H9 (cell line): Measurements from ENCODE around the gene NR3C2. TPM values are rescaled to one million over a fixed set of nuclear protein-coding genes. Genes with fewer than 3 reads are reported as not detected.

Experiments used
- DNase-seq: peaks from one replicate; pipeline ENCODE4 v3.0.0-alpha.2; 2017
- H2AFZ ChIP-seq: one replicate; pipeline ENCODE4 v1.6.1; 2013; ENCODE audit warnings: mild to moderate bottlenecking, low read length, control low read depth, moderate library complexity
- H2AK5ac ChIP-seq: 2 replicates; pipeline ENCODE4 v1.6.1; 2013; ENCODE audit warnings: low read length, control low read depth, mixed read lengths; ENCODE audit not compliant: insufficient read length
- H2BK120ac ChIP-seq: one replicate; pipeline ENCODE4 v1.6.1; 2013; ENCODE audit warnings: low read depth, mild to moderate bottlenecking, low read length, control low read depth, inconsistent platforms; ENCODE audit not compliant: poor library complexity, severe bottlenecking
- H2BK12ac ChIP-seq: 2 replicates; pipeline ENCODE4 v1.6.1; 2013; ENCODE audit warnings: low read length, control low read depth, mixed read lengths, low read depth; ENCODE audit not compliant: insufficient read length
- H2BK15ac ChIP-seq: 2 replicates; pipeline ENCODE4 v1.6.1; 2013; ENCODE audit warnings: low read depth, low read length, control low read depth
- H2BK20ac ChIP-seq: one replicate; pipeline ENCODE4 v1.6.1; 2013; ENCODE audit warnings: low read depth, mild to moderate bottlenecking, low read length, control low read depth, inconsistent platforms; ENCODE audit not compliant: poor library complexity, severe bottlenecking
- H2BK5ac ChIP-seq: 2 replicates; pipeline ENCODE4 v1.6.1; 2013; ENCODE audit warnings: low read length, control low read depth, mixed read lengths; ENCODE audit not compliant: insufficient read length
- H3K14ac ChIP-seq: 2 replicates; pipeline ENCODE4 v1.6.1; 2013; ENCODE audit warnings: low read length, control low read depth; ENCODE audit not compliant: insufficient read depth
- H3K18ac ChIP-seq: 2 replicates; pipeline ENCODE4 v1.6.1; 2013; ENCODE audit warnings: low read depth, mild to moderate bottlenecking, mixed read lengths, low read length, control low read depth; ENCODE audit not compliant: insufficient read length
- H3K23ac ChIP-seq: 2 replicates; pipeline ENCODE4 v1.6.1; 2013; ENCODE audit warnings: low read length, control low read depth, mixed read lengths, low read depth; ENCODE audit not compliant: insufficient read length
- H3K23me2 ChIP-seq: 2 replicates; pipeline ENCODE4 v1.6.1; 2013; ENCODE audit warnings: low read depth, mild to moderate bottlenecking, mixed read lengths, low read length, control low read depth; ENCODE audit not compliant: insufficient read length, poor library complexity, severe bottlenecking
- H3K27ac ChIP-seq: 2 replicates; pipeline ENCODE4 v1.5.1; 2013; ENCODE audit warnings: low read length, control low read depth, mixed read lengths, low read depth; ENCODE audit not compliant: insufficient read length
- H3K27me3 ChIP-seq: 2 replicates; pipeline ENCODE4 v1.6.1; 2013; ENCODE audit warnings: low read length, control low read depth, inconsistent platforms; ENCODE audit not compliant: insufficient read depth
- H3K4ac ChIP-seq: 2 replicates; pipeline ENCODE4 v1.6.1; 2013; ENCODE audit warnings: low read depth, mild to moderate bottlenecking, control low read depth, inconsistent platforms, low read length, moderate library complexity
- H3K4me1 ChIP-seq: 2 replicates; pipeline ENCODE4 v1.6.1; 2013; ENCODE audit warnings: low read length, control low read depth, inconsistent platforms; ENCODE audit not compliant: insufficient read depth
- H3K4me2 ChIP-seq: 2 replicates; pipeline ENCODE4 v1.6.1; 2013; ENCODE audit warnings: low read length, control low read depth, mixed read lengths; ENCODE audit not compliant: insufficient read length, insufficient read depth
- H3K56ac ChIP-seq: 2 replicates; pipeline ENCODE4 v1.6.1; 2013; ENCODE audit warnings: low read depth, mild to moderate bottlenecking, mixed read lengths, low read length, control low read depth; ENCODE audit not compliant: insufficient read length
- H3K79me1 ChIP-seq: 2 replicates; pipeline ENCODE4 v1.6.1; 2013; ENCODE audit warnings: low read depth, mild to moderate bottlenecking, moderate library complexity, low read length, control low read depth, inconsistent platforms; ENCODE audit not compliant: insufficient read depth, poor library complexity, severe bottlenecking
- H3K79me2 ChIP-seq: 2 replicates; pipeline ENCODE4 v1.6.1; 2013; ENCODE audit warnings: low read length, control low read depth, inconsistent platforms; ENCODE audit not compliant: insufficient read depth
- H3K9ac ChIP-seq: 2 replicates; pipeline ENCODE4 v1.6.1; 2013; ENCODE audit warnings: low read length, control low read depth, mixed read lengths; ENCODE audit not compliant: insufficient read length; ENCODE audit errors: extremely low read depth
- H3K9me3 ChIP-seq: one replicate; pipeline ENCODE4 v1.6.1; 2013; ENCODE audit warnings: low read depth, low read length, inconsistent platforms; ENCODE audit not compliant: control insufficient read depth
- H3T11ph ChIP-seq: one replicate; pipeline ENCODE4 v1.6.1; 2013; ENCODE audit warnings: mild to moderate bottlenecking, low read length, control low read depth, inconsistent platforms
- H4K20me1 ChIP-seq: one replicate; pipeline ENCODE4 v1.6.1; 2013; ENCODE audit not compliant: control insufficient read depth, insufficient read length, insufficient read depth
- H4K5ac ChIP-seq: 2 replicates; pipeline ENCODE4 v1.6.1; 2013; ENCODE audit warnings: low read depth, mild to moderate bottlenecking, mixed read lengths, low read length, control low read depth; ENCODE audit not compliant: insufficient read length
- H4K8ac ChIP-seq: replicated peaks from 2 replicates; pipeline ENCODE4 v1.6.1; 2013; ENCODE audit warnings: low read length, control low read depth, mixed read lengths, low read depth; ENCODE audit not compliant: insufficient read length
- H4K91ac ChIP-seq: 2 replicates; pipeline ENCODE4 v1.6.1; 2013; ENCODE audit warnings: low read depth, mild to moderate bottlenecking, moderate library complexity, mixed read lengths, low read length, control low read depth; ENCODE audit not compliant: insufficient read length
- H3K27ac Mint-ChIP-seq, 3 experiments: 2 replicates in 2 of 3; 3 replicates in 1 of 3; pipeline ENCODE4 v1.8.0; 2020 to 2021; ENCODE audit warnings: mixed read lengths in 3 of 3, mild to moderate bottlenecking in 1 of 3, moderate library complexity in 1 of 3
- H3K27me3 Mint-ChIP-seq: 2 replicates; pipeline ENCODE4 v1.8.0; 2021; ENCODE audit warnings: low read depth, mild to moderate bottlenecking, moderate library complexity, mixed read lengths
- H3K36me3 Mint-ChIP-seq, 3 experiments: 2 replicates in 2 of 3; 3 replicates in 1 of 3; pipeline ENCODE4 v1.8.0; 2020 to 2021; ENCODE audit warnings: low read depth in 3 of 3, mixed read lengths in 3 of 3; ENCODE audit not compliant: insufficient read depth in 1 of 3
- H3K4me1 Mint-ChIP-seq, 2 experiments: 2 replicates each; pipeline ENCODE4 v1.8.0; 2020; ENCODE audit warnings: mixed read lengths in 2 of 2
- H3K4me3 Mint-ChIP-seq, 2 experiments: 2 replicates in 1 of 2; 3 replicates in 1 of 2; pipeline ENCODE4 v1.8.0; 2020 to 2021; ENCODE audit warnings: mild to moderate bottlenecking in 2 of 2, mixed read lengths in 2 of 2, moderate library complexity in 1 of 2
- H3K9me3 Mint-ChIP-seq, 2 experiments: 2 replicates in 1 of 2; 3 replicates in 1 of 2; pipeline ENCODE4 v1.8.0; 2020; ENCODE audit warnings: mild to moderate bottlenecking in 2 of 2, mixed read lengths in 2 of 2, moderate library complexity in 1 of 2
- WGBS: extraction: QIAGEN DNeasy Blood & Tissue Kit; methylation state at CpG from one replicate; pipeline ENCODE4 v1.1.7; 2013; ENCODE audit warnings: missing lambda C conversion rate, low lambda C conversion rate, mixed read lengths; ENCODE audit not compliant: insufficient read length; ENCODE audit errors: extremely low coverage; 5-methylcytosine and 5-hydroxymethylcytosine counted together
- total RNA-seq: library from RNA; stranded (reverse); gene quantifications from 2 replicates; pipeline ENCODE4 v1.2.1, GENCODE V29; 2021
- TF ChIP-seq, protein P1 (sequence below): fragments of 200-600 bp; sonication (generic); conservative IDR thresholded peaks from 3 replicates; pipeline ENCODE4 v1.8.0; 2021; ENCODE audit warnings: antibody characterized with exemption, mild to moderate bottlenecking

NR3C2 gene
- total RNA-seq, 1 experiment from 2014 or later, result 1.4 TPM

DNA sequence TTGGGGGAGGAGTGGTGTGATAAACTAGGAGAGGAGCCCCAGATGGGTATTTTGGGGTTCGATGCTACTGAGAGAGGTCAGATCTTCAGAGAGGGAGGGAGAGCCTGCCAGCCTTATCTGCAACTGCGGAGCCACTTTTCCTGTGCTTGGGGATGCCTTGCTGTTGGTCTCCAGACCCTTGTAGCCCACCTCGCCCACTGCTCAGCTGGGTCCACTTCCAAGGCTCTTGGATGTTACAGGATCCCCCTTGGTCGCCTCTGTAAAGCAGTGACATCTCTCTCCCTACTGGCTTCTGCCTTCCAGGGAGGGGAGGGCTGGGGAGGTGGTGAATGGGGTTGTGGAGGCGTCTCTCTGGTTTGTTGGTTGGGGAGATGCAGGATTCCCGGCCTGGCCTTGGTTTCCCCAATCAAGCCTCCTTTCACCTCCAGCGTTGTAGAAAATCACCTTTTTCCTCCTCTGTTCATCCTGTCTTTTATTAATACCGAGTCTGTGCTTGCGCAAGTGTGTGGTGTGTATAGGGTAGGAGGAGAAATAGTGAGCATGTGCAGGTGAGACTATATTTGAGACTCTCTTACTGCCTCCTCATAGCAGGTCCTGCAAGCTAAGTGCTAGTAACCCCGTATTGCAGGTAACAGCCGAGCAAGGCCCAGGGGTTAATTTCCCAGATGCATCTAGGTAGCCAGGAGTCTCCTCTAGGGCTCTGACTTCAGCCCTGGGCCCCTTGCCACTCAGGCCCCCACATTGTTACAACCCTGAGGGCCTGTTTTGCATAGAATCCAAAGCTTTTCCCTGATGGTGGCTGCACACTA is 372.9 kb downstream of the NR3C2 start:
- Histone ChIP-seq H3K9me3 (no peaks in the 10 kb centered on the region), H3T11ph (no peak overlapping the region), H3K18ac (no peak overlapping the region), H3K9ac (no peak overlapping the region), H3K23me2 (no peaks in the 10 kb centered on the region), H2BK20ac (no peak overlapping the region), H4K91ac (no peak overlapping the region), H3K23ac (no peak overlapping the region), H4K5ac (no peak overlapping the region), H3K27me3 (no peaks in the 10 kb centered on the region), H2BK5ac (no peak overlapping the region), H2AK5ac (no peak overlapping the region), H3K56ac (no peak overlapping the region), H2BK15ac (no peak overlapping the region), H3K14ac (no peak overlapping the region), H2BK120ac (no peak overlapping the region), H4K20me1 (no peaks in the 10 kb centered on the region), H4K8ac (no peak overlapping the region), H3K79me1 (no peaks in the 10 kb centered on the region), H3K27ac (no peak overlapping the region), H2AFZ (no peak overlapping the region), H3K79me2 (no peaks in the 10 kb centered on the region), H3K4ac (no peak overlapping the region), H3K4me1 (no peaks in the 10 kb centered on the region), H3K4me2 (no peak overlapping the region), H2BK12ac (no peak overlapping the region)
- Mint-ChIP-seq H3K36me3 (peaks cover under 1 to 18% (median 13%) of the 10 kb centered on the region in 3 experiments; a peak in 6 of 7 replicates), H3K27me3 (no peaks in the 10 kb centered on the region), H3K27ac (no peak overlapping the region), H3K9me3 (peaks cover 10 to 15% of the 10 kb centered on the region in 2 experiments), H3K4me3 (no peak overlapping the region), H3K4me1 (peaks cover 12 to 23% of the 10 kb centered on the region in 2 experiments)
- DNase-seq, result no peak
- TF ChIP-seq, protein P1, sequence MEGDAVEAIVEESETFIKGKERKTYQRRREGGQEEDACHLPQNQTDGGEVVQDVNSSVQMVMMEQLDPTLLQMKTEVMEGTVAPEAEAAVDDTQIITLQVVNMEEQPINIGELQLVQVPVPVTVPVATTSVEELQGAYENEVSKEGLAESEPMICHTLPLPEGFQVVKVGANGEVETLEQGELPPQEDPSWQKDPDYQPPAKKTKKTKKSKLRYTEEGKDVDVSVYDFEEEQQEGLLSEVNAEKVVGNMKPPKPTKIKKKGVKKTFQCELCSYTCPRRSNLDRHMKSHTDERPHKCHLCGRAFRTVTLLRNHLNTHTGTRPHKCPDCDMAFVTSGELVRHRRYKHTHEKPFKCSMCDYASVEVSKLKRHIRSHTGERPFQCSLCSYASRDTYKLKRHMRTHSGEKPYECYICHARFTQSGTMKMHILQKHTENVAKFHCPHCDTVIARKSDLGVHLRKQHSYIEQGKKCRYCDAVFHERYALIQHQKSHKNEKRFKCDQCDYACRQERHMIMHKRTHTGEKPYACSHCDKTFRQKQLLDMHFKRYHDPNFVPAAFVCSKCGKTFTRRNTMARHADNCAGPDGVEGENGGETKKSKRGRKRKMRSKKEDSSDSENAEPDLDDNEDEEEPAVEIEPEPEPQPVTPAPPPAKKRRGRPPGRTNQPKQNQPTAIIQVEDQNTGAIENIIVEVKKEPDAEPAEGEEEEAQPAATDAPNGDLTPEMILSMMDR, result no peak
- WGBS, result no CpG with 5 or more reads among the region's 11 CpGs
